ENCODE results near the gene DOK4. TPM values are rescaled to one million over a fixed set of nuclear protein-coding genes. Genes with fewer than 3 reads are reported as not detected.

Gene DOK4
- 1 to 10 TPM; 1.1 to 2.6 (median 1.6) TPM for total RNA-seq

DNA sequence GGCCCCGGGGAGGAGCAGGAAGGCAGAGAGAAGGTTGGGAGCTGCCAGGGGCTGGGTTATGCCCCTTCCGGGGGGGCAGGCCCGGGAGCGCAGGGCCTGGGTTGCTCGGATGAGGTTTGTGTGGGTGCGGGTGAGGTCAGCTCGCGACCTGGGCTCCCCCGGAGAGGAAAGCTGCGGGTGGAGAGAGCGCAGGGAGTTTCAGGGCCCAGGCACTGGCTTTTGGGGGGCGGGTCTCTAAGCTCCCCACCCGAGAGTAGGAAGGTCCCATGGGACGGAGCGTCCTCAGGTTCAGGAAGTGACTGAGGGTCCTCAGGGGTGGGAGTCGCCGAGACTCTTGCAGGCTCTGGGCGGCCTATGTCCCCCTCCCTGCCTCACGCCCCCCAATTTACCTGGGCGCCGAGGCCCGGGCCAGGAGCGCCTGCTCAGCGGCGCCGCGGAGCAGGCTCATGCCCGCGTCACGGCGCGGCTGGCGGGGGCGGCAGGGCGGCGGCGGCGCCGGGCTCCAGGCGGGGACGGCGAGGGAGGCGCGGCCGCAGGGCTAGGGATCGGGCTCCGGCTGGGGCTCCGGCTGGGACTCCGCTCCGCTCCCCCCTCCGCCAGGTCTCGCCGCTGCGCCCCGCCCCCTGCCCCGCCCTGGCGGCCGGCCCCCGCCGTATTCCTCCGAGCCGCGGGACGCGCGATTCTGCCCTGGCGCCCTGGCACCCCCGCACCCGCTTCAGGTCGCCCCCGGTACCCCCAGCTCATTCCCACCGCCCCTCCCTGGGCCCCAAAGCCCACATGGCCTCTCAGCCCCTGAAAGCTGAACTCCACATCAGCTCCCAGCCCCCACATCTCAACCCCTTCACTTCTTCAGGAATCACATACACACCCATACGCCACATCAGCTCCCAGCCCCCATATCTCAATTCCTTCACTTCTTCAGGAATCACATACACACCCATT lies at the start of gene DOK4:
TSS of gene DOK4 (minus strand) at position 578 of the 942 bp plus-strand sequence. CDS start 6,986 bp downstream, outside the sequence.
- Mint-ChIP-seq H3K9me3 (no peaks in the 10 kb centered on the region), H3K4me1 (ENCODE audit: low read depth) (peaks cover 19% of the 10 kb centered on the region), H3K4me3 (peak within 1 kb of the TSS; percentile 81), H3K36me3 (ENCODE audit: insufficient read depth) (no peaks in the 10 kb centered on the region), H3K27me3 (ENCODE audit: low read depth) (no peaks in the 10 kb centered on the region)
- DNase-seq = peak; percentile 79
- ATAC-seq = peak; percentile 98

DNA sequence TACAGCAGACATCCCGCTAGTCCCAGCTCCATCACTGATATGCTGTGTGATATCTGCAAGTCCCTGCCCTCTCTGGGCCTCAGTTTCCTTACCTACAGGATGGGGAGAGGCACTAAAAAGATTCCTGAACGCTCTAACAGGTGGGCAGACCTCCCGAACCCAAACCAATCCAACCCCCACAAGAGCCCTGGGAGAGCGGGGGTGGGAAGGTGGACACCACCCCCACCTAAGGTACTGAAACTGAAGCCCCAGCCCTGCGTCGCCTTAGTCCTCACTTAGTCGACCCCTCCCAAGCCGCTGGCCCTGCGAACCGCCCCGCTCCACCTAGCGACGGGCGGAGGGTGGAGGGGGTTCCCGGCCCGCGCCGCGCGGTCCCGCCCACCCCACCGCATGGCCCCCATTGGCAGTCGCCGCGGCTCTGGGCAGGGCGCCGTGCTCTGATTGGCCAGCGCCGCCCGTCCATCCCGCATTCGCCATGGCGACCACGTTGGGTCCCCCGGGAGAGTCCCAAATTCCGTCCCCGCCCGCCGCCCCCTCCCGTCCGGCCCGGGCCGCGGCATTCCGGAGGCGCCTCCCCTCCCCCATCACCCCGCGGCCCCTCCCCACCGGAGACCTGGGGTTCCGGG lies 49.5 kb upstream of the DOK4 start:
- peak; percentile 86 to 91 for ATAC-seq
- Mint-ChIP-seq H3K4me1 (ENCODE audit: low read depth) (peaks cover 67% of the 10 kb centered on the region), H3K36me3 (ENCODE audit: insufficient read depth) (no peaks in the 10 kb centered on the region), H3K9me3 (no peaks in the 10 kb centered on the region), H3K4me3 (peak overlapping the region; percentile 80), H3K27me3 (ENCODE audit: low read depth) (no peaks in the 10 kb centered on the region)
- peak; percentile 92 for DNase-seq

DNA sequence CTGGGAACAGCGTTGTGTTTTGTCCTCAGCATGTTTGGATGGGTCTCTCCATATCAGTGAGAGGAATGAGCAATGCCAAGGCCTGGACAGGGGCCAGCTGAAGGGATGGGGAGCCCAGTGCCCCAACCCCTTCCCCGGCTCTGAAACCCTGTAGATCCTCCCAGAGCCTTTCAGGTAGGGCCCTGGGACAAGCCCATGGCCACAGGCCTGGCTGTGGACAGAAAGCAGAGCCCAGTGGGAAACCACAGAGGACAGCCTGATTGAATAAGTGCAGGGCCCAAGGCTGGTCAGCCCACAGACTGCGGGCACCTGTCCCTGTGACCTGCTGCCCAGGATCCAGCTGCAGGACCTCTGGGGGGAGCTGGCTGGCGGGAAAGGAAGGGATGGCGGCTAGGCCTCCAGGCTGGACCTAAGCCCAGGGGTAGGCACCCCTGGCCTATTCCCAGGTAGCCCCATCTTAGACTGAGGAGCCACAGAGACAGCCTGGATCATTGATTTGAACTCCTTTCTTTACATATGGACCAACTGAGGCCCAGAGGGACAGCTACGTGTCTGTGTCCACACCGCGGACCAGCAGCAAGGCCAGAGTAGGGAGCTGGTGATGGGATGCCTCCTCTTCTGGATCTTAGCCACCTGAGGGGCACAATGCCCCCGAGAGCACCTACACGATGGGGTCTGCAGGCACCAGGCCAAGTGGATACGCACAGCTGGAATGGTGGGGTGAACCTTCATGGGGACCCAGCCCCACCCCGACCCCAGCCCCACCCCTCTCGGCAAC lies 48.8 kb upstream of the DOK4 start:
- DNase-seq (no peak), ATAC-seq (no peak)
- Mint-ChIP-seq H3K27me3 (ENCODE audit: low read depth) (no peaks in the 10 kb centered on the region), H3K4me1 (ENCODE audit: low read depth) (peaks cover 74% of the 10 kb centered on the region), H3K9me3 (no peaks in the 10 kb centered on the region), H3K4me3 (peak overlapping the region; percentile 80), H3K36me3 (ENCODE audit: insufficient read depth) (no peaks in the 10 kb centered on the region)

DNA sequence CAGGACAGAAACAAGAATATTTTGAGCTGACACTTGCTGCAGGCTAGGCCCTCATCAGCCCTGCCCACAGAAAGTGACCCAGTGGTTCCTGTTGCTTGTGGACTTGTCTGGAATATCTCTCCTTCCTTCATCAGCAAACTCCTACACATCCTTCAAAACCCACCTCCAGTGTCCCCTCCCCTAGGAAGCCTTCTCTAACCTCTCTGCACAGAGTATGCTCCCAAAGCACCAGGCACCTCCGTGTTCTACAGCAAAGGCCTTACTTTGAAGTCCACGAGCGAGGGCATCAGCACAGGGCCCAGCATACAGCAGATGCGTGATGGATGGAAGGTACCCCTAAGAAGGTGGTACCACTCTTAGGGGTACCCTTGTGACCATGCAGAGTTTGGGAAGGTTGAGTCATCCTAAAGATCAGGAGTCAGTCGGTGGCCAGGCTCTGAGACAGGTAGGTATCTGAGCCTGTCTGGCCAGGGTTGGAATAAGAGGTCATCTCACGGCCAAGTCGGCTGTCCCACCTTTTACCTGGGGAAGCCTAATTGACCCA lies 48.1 kb upstream of the DOK4 start:
- Mint-ChIP-seq H3K9me3 (no peaks in the 10 kb centered on the region), H3K4me3 (peak overlapping the region; percentile 61), H3K36me3 (ENCODE audit: insufficient read depth) (no peaks in the 10 kb centered on the region), H3K4me1 (ENCODE audit: low read depth) (peaks cover 81% of the 10 kb centered on the region), H3K27me3 (ENCODE audit: low read depth) (no peaks in the 10 kb centered on the region)
- ATAC-seq (no peak), DNase-seq (peak; percentile 4)

DNA sequence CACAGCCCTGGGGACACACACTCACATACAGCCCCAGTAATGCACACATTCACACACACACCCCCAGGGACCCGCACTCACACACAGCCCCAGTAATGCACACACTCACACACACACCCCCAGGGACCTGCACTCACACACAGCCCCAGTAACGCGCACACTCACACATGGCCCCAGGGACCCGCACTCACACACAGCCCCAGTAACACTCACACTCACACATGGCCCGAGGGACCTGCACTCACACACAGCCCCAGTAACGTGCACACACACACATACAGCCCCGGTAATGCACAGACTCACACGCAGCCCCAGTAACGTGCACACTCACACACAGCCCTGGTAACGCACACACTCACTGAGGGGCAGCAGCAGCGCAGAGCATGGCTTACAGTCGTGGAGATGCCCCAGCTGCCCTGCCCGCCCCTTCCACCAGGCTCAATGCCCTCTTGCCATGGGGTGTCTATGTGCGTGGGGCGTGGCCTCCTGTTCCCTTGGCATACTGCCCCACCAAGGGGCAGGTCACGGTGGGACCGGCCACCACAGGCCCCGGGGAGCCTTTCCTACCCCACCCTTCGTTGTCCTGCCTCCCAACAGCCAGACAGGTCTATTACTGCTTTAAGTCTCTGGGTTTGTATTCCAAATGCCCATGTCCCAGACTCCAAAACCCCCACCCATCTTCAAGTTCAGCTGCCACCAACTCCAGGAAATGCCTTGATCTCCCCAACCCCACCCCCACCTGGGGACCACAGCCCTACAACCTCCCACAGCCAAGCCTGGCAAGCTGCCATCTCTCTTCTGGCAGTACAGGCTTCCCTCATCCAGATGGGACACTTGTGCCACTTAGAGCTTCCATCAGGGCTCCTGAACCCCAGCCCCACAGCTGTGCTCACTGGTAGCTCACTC lies 47.4 kb upstream of the DOK4 start:
- H3K9me3 Mint-ChIP-seq = no peaks in the 10 kb centered on the region
- no peaks in the 10 kb centered on the region for H3K27me3 Mint-ChIP-seq (ENCODE audit: low read depth)
- peak overlapping the region; percentile 46 for H3K4me3 Mint-ChIP-seq
- H3K4me1 Mint-ChIP-seq (ENCODE audit: low read depth) = peaks cover 76% of the 10 kb centered on the region
- DNase-seq (no peak), ATAC-seq (no peak)
- no peaks in the 10 kb centered on the region for H3K36me3 Mint-ChIP-seq (ENCODE audit: insufficient read depth)

DNA sequence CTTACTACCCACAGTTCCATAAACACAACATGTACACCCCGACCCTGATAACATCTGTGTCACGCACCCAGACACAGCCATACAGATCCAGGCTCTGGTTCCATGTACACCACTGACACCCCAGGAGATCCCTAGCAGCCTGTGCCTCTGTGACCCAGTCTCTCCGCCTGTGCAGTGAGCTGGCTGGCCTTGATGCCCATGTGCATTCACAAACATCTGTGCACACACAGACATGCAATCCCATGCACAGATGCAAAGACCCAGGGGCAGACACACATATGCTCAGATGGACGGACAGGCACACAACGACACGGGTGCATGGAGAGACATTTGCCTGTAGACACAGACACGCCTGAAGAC lies 46.0 kb upstream of the DOK4 start:
- no peak for ATAC-seq
- no peak overlapping the region for H3K4me3 Mint-ChIP-seq
- H3K4me1 Mint-ChIP-seq (ENCODE audit: low read depth) = peaks cover 62% of the 10 kb centered on the region
- H3K9me3 Mint-ChIP-seq = no peaks in the 10 kb centered on the region
- H3K27me3 Mint-ChIP-seq (ENCODE audit: low read depth) = no peaks in the 10 kb centered on the region
- no peaks in the 10 kb centered on the region for H3K36me3 Mint-ChIP-seq (ENCODE audit: insufficient read depth)
- DNase-seq = no peak

DNA sequence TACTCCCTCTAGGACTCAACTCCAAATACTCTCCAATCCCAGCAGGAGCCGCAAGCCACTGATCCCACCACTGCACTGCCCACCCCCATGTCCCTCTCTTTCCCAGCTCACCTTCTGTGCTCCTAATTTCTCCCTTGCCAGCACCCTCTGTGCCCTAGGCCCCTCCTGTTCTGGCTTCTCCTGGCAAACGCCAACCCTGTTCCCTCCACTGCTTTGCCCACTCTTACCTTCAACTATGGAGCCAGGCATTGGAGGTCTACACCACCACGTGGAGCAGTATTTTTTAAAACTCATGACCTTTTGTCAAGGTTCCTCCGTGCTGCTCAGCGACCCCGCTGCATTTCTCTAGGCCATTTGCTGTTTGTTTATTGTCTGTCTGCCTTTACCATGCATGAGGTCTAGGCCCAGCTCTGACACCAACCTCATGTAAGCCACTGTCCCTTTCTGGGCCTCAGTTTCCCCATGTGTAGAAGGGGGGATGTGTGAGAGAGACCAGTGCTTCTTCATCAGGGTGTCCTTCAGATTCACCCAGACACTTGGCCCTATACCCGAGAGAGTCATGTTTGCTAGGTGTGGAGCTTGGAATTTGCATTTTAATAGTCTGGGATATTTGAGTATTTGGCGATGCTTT lies 45.5 kb upstream of the DOK4 start:
- Mint-ChIP-seq H3K4me1 (ENCODE audit: low read depth) (peaks cover 57% of the 10 kb centered on the region), H3K9me3 (no peaks in the 10 kb centered on the region), H3K27me3 (ENCODE audit: low read depth) (no peaks in the 10 kb centered on the region), H3K36me3 (ENCODE audit: insufficient read depth) (no peaks in the 10 kb centered on the region), H3K4me3 (peak overlapping the region; percentile 3)
- no peak for ATAC-seq
- no peak for DNase-seq

DNA sequence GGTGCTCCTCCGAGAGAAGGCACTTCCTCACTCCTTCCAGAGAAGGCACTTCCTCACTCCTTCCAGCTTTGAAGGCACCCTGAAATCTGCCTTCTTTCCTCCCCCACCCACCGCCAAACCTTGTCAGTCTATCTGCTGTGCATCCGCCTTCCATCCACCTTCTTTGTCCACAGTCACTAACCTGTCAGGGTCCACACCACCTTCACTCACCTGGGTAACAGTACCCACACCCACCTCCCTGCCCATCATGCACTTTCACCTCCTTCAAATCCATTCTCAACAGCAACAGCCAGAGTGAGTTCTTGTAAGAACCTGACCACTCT lies 44.9 kb upstream of the DOK4 start:
- H3K9me3 Mint-ChIP-seq = no peaks in the 10 kb centered on the region
- H3K4me1 Mint-ChIP-seq (ENCODE audit: low read depth) = peaks cover 57% of the 10 kb centered on the region
- H3K27me3 Mint-ChIP-seq (ENCODE audit: low read depth) = no peaks in the 10 kb centered on the region
- DNase-seq (peak; percentile 3), ATAC-seq (no peak)
- no peaks in the 10 kb centered on the region for H3K36me3 Mint-ChIP-seq (ENCODE audit: insufficient read depth)
- H3K4me3 Mint-ChIP-seq = peak overlapping the region; percentile 29

DNA sequence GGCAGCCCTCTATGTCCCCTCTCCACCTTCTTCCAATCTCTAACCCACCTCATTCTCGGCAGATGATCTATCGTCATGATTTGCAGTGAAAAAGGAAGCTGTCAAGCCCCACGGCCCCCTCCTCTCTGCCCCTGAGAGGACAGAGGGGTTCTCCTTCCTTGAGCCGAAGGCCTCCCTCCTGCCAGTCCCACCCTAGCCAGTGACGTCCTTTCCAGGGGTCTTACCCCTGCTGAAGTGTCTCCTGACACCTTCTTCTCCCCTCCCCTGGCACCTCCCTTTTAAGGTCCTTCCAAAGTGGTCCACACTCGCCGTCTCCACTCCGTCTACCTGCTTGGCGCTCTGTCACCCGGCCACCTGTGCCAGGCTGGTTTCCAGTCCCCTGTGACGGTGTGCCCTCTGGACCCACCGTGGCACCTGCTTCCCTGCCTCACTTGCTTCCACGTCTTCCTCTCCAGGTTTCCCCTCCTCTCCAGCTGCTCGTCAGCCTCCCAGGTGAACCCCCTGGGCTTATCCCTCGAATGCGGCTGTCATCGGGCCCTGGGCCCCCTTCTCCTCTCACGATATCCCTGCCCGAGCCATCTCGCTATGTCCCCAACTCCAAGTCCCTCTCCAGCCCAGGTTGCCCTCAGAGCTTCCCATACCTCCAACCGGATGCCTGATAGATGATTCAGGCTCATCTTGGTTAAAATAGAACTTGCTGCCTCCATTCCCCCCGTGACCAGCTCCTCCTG lies 44.4 kb upstream of the DOK4 start:
- no peaks in the 10 kb centered on the region for H3K9me3 Mint-ChIP-seq
- H3K4me1 Mint-ChIP-seq (ENCODE audit: low read depth) = peaks cover 56% of the 10 kb centered on the region
- peak; percentile 3 for DNase-seq
- H3K4me3 Mint-ChIP-seq = peak overlapping the region; percentile 54
- no peak for ATAC-seq
- H3K27me3 Mint-ChIP-seq (ENCODE audit: low read depth) = no peaks in the 10 kb centered on the region
- no peaks in the 10 kb centered on the region for H3K36me3 Mint-ChIP-seq (ENCODE audit: insufficient read depth)

DNA sequence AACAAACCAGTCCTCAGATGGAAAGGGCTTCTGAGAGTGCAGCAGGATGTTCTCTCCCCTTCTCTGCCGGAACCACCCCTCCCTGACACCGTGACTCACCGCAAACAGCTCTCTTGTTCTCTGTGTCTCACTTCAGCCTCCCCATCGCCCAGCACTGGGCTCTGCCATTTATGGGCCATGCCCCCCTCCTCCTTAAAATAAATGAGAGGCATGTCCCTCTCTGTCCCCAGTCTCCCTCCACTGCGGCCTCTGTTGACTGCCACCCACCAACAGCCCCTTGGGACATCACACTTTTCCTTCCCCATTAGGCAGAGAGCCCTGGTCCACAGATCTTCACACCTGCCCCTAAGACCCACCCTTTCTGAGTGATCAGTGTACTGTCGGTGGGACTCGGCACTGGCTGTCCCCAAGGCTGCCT lies 43.8 kb upstream of the DOK4 start:
- Mint-ChIP-seq H3K27me3 (ENCODE audit: low read depth) (no peaks in the 10 kb centered on the region), H3K9me3 (no peaks in the 10 kb centered on the region), H3K36me3 (ENCODE audit: insufficient read depth) (no peaks in the 10 kb centered on the region), H3K4me3 (peak overlapping the region; percentile 54), H3K4me1 (ENCODE audit: low read depth) (peaks cover 53% of the 10 kb centered on the region)
- DNase-seq (peak; percentile 73), ATAC-seq (peak; percentile 90)

DNA sequence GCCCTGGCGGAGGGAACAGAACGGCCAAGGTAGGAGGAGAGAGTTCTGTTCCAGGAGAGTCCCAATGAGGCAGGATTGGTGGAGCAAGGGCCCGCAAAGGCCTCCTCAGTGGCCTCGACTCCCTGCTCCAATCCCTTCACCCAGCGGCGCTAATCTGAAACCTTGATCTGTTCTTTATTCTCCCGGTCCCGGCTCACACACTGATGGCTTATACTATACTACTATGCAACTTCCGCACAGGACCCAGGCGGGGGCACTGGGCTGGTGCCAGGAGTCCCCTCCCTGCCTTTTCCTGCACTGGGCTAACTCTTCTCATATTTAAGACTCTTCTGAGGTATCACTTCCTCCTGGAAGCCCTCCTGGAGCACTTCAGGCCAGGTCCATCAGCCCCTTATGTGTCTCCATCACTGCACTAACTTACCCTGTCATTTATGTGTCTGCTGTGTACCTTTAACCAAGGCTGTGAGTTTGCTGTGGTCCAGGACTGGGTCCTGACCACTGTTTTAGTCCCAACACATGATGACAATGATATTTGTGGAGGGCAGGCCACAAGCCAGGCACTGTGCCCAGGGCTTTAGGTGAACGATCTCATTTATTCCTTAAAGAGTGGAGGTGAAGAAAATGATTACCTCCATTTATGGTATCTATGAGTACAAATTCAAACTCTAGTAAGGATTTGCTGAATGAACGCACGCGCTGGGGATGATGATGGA lies 43.3 kb upstream of the DOK4 start:
- Mint-ChIP-seq H3K4me1 (ENCODE audit: low read depth) (peaks cover 48% of the 10 kb centered on the region), H3K36me3 (ENCODE audit: insufficient read depth) (no peaks in the 10 kb centered on the region), H3K27me3 (ENCODE audit: low read depth) (no peaks in the 10 kb centered on the region), H3K4me3 (peak overlapping the region; percentile 54), H3K9me3 (no peaks in the 10 kb centered on the region)
- ATAC-seq = peak in 1 of 2 donors; percentile 3
- DNase-seq = no peak
